OCI-LY1 (cell line): ENCODE measurements around the gene SUSD3.

Experiments used
- H2AFZ ChIP-seq: fragments of 200-600 bp; sonication (generic), shearing (Covaris generic); 2 replicates; pipeline ENCODE4 v1.6.0; 2014; ENCODE audit warnings: antibody characterized with exemption, mild to moderate bottlenecking, low read length
- H3F3A ChIP-seq: fragments of 200-600 bp; sonication (generic), shearing (Covaris generic); 2 replicates; pipeline ENCODE4 v1.6.0; 2014; ENCODE audit warnings: mild to moderate bottlenecking, antibody characterized with exemption, low read length, moderate library complexity; ENCODE audit not compliant: insufficient read depth
- H3K27ac ChIP-seq: fragments of 200-600 bp; sonication (generic); 2 replicates; pipeline ENCODE4 v1.5.1; 2014; ENCODE audit warnings: low read length, mixed run types, mild to moderate bottlenecking, low read depth; ENCODE audit not compliant: poor library complexity, severe bottlenecking
- H3K27me3 ChIP-seq: fragments of 200-600 bp; sonication (generic); 2 replicates; pipeline ENCODE4 v1.6.0; 2014; ENCODE audit warnings: antibody characterized with exemption, mild to moderate bottlenecking, low read length, moderate library complexity; ENCODE audit not compliant: insufficient read depth
- H3K36me3 ChIP-seq: fragments of 200-600 bp; sonication (generic); 2 replicates; pipeline ENCODE4 v1.6.1; 2014; ENCODE audit warnings: mild to moderate bottlenecking, antibody characterized with exemption, low read length, moderate library complexity, mixed read lengths; ENCODE audit not compliant: insufficient read depth
- H3K4me1 ChIP-seq: fragments of 200-600 bp; sonication (generic); 2 replicates; pipeline ENCODE4 v1.5.1; 2014; ENCODE audit warnings: mild to moderate bottlenecking, low read length, moderate library complexity; ENCODE audit not compliant: insufficient read depth, severe bottlenecking
- H3K4me2 ChIP-seq: fragments of 200-600 bp; sonication (generic), shearing (Covaris generic); 2 replicates; pipeline ENCODE4 v1.6.1; 2014; ENCODE audit warnings: low read length
- H3K4me3 ChIP-seq: fragments of 200-600 bp; sonication (generic); 2 replicates; pipeline ENCODE4 v1.5.1; 2014; ENCODE audit warnings: low read length, low read depth, mild to moderate bottlenecking, mixed read lengths; ENCODE audit not compliant: poor library complexity, severe bottlenecking
- H3K79me2 ChIP-seq: fragments of 200-600 bp; shearing (Covaris generic); 2 replicates; pipeline ENCODE4 v1.6.1; 2016; ENCODE audit warnings: mixed run types, low read length, mixed read lengths; ENCODE audit not compliant: insufficient read depth
- H3K9ac ChIP-seq: fragments of 200-600 bp; sonication (generic), shearing (Covaris generic); 2 replicates; pipeline ENCODE4 v1.6.1; 2014; ENCODE audit warnings: mild to moderate bottlenecking, low read length, mixed read lengths
- H3K9me2 ChIP-seq: fragments of 200-600 bp; sonication (generic), shearing (Covaris generic); 2 replicates; pipeline ENCODE4 v1.6.1; 2014; ENCODE audit warnings: low read depth, mild to moderate bottlenecking, low read length, mixed read lengths
- H3K9me3 ChIP-seq: fragments of 200-600 bp; shearing (Covaris generic); 2 replicates; pipeline ENCODE4 v1.6.1; 2014; ENCODE audit warnings: low read length, mixed read lengths
- H4K20me1 ChIP-seq: fragments of 200-600 bp; sonication (generic), shearing (Covaris generic); 2 replicates; pipeline ENCODE4 v1.6.0; 2016; ENCODE audit warnings: mild to moderate bottlenecking, low read length; ENCODE audit not compliant: insufficient read depth
- EZH2 ChIP-seq: fragments of 200-600 bp; sonication (generic), shearing (Covaris generic); IDR thresholded peaks from 2 replicates; pipeline ENCODE4 v1.8.0; 2017; ENCODE audit warnings: borderline replicate concordance, mixed run types, mild to moderate bottlenecking, antibody characterized with exemption, low read length, moderate library complexity, mixed read lengths
- TF ChIP-seq, protein P1 (sequence below): fragments of 200-600 bp; sonication (generic), shearing (Covaris generic); IDR thresholded peaks from 2 replicates; pipeline ENCODE4 v1.5.1; 2017; ENCODE audit warnings: mild to moderate bottlenecking, antibody characterized with exemption, low read length, moderate library complexity, mixed read lengths

Gene SUSD3

GRCh38 chr9:93127395-93127911 is 69.0 kb downstream of the SUSD3 start:
- H3K36me3 ChIP-seq: peaks cover 14% of the 10 kb centered on the region; the same call in 1 of the 2 replicates
- no peaks in the 10 kb centered on the region for H3K9me2 ChIP-seq
- no peak overlapping the region for H3K4me3 ChIP-seq
- no peaks in the 10 kb centered on the region for H3K9me3 ChIP-seq
- peaks cover 41% of the 10 kb centered on the region for H3K4me1 ChIP-seq
- H2AFZ ChIP-seq: no peak overlapping the region
- H3K4me2 ChIP-seq: no peak overlapping the region; the same call in 1 of the 2 replicates
- no peaks in the 10 kb centered on the region for H3K79me2 ChIP-seq
- TF ChIP-seq EZH2: no peak
- TF ChIP-seq, protein P1, sequence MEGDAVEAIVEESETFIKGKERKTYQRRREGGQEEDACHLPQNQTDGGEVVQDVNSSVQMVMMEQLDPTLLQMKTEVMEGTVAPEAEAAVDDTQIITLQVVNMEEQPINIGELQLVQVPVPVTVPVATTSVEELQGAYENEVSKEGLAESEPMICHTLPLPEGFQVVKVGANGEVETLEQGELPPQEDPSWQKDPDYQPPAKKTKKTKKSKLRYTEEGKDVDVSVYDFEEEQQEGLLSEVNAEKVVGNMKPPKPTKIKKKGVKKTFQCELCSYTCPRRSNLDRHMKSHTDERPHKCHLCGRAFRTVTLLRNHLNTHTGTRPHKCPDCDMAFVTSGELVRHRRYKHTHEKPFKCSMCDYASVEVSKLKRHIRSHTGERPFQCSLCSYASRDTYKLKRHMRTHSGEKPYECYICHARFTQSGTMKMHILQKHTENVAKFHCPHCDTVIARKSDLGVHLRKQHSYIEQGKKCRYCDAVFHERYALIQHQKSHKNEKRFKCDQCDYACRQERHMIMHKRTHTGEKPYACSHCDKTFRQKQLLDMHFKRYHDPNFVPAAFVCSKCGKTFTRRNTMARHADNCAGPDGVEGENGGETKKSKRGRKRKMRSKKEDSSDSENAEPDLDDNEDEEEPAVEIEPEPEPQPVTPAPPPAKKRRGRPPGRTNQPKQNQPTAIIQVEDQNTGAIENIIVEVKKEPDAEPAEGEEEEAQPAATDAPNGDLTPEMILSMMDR: no peak
- H3F3A ChIP-seq: no peaks in the 10 kb centered on the region
- peak overlapping the region; percentile 51 for H3K27ac ChIP-seq
- H3K9ac ChIP-seq: no peak overlapping the region; the same call in 1 of the 2 replicates
- H4K20me1 ChIP-seq: no peaks in the 10 kb centered on the region
- H3K27me3 ChIP-seq: no peaks in the 10 kb centered on the region

GRCh38 chr9:93128011-93128714 is 69.7 kb downstream of the SUSD3 start:
- Histone ChIP-seq H3K4me2 (no peak overlapping the region; the same call in 1 of the 2 replicates), H3K36me3 (peaks cover 14% of the 10 kb centered on the region; the same call in 1 of the 2 replicates), H4K20me1 (no peaks in the 10 kb centered on the region), H3K9ac (no peak overlapping the region; the same call in 1 of the 2 replicates), H2AFZ (no peak overlapping the region), H3F3A (no peaks in the 10 kb centered on the region), H3K4me1 (peaks cover 48% of the 10 kb centered on the region), H3K27ac (peak overlapping the region; percentile 51), H3K9me3 (no peaks in the 10 kb centered on the region), H3K79me2 (no peaks in the 10 kb centered on the region), H3K9me2 (no peaks in the 10 kb centered on the region), H3K27me3 (no peaks in the 10 kb centered on the region), H3K4me3 (no peak overlapping the region)
- TF ChIP-seq, protein P1: no peak
- TF ChIP-seq EZH2: no peak

DNA sequence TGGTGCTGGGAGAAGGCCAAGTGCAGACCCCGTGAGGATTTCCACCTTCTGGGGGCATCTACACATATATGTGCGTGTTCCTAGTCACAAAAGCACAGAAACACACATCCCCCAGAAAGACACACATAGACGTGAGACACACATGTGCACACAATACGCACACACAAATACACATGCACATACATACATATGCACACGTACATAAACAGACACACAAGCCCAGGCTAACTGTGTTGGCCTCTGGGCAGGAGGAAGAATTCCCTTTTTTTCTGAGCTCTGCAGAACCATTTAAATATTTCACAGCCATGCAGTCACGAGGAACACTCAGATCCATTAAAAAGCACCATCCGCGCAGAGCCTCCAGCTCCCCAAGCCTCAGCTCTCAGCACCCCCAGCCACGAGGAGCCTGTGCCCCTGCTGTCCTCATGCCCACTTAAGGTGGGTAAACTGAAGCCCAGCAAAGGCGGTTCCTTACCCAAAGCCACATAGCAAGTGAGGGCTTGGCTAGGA is 70.3 kb downstream of the SUSD3 start:
- no peaks in the 10 kb centered on the region for H3K79me2 ChIP-seq
- H3K9me2 ChIP-seq: no peaks in the 10 kb centered on the region
- no peaks in the 10 kb centered on the region for H3F3A ChIP-seq
- H3K36me3 ChIP-seq: peaks cover 14% of the 10 kb centered on the region; the same call in 1 of the 2 replicates
- peaks cover 54% of the 10 kb centered on the region for H3K4me1 ChIP-seq
- no peaks in the 10 kb centered on the region for H4K20me1 ChIP-seq
- H3K27ac ChIP-seq: no peak overlapping the region
- H3K4me2 ChIP-seq: no peak overlapping the region
- H3K4me3 ChIP-seq: no peak overlapping the region
- TF ChIP-seq, protein P1: no peak
- TF ChIP-seq EZH2: no peak
- no peaks in the 10 kb centered on the region for H3K9me3 ChIP-seq
- H3K9ac ChIP-seq: no peak overlapping the region
- H2AFZ ChIP-seq: no peak overlapping the region
- no peaks in the 10 kb centered on the region for H3K27me3 ChIP-seq
